ENCODE results near the gene RAB34.

The RAB34 gene

GRCh38 chr17:28704219-28704858 lies 13.3 kb downstream of the RAB34 start:
- Mint-ChIP-seq H3K9me3 (no peaks in the 10 kb centered on the region), H3K27ac (no peak overlapping the region), H3K4me1 (ENCODE audit: low read depth) (peaks cover 6% of the 10 kb centered on the region), H3K27me3 (no peaks in the 10 kb centered on the region), H3K36me3 (ENCODE audit: low read depth) (peaks cover 80% of the 10 kb centered on the region), H3K4me3 (no peak overlapping the region)
- intact Hi-C loops (cut with micrococcal nuclease): no loop called here

- no peak overlapping the region for H3K4me3 Mint-ChIP-seq
- intact Hi-C loops (cut with micrococcal nuclease): no loop called here
- peaks cover 86% of the 10 kb centered on the region for H3K36me3 Mint-ChIP-seq (ENCODE audit: low read depth)
- no peaks in the 10 kb centered on the region for H3K27me3 Mint-ChIP-seq
- H3K4me1 Mint-ChIP-seq (ENCODE audit: low read depth): peaks cover 6% of the 10 kb centered on the region
- no peak overlapping the region for H3K27ac Mint-ChIP-seq
- no peaks in the 10 kb centered on the region for H3K9me3 Mint-ChIP-seq
Measured at GRCh38 chr17:28703552-28704218, 14.0 kb downstream of the RAB34 start.

- Mint-ChIP-seq H3K4me1 (ENCODE audit: low read depth) (peaks cover 6% of the 10 kb centered on the region), H3K9me3 (no peaks in the 10 kb centered on the region), H3K27me3 (no peaks in the 10 kb centered on the region), H3K27ac (no peak overlapping the region), H3K4me3 (no peak overlapping the region), H3K36me3 (ENCODE audit: low read depth) (peaks cover 90% of the 10 kb centered on the region)
- intact Hi-C loops (cut with micrococcal nuclease): no loop called here
Measured at GRCh38 chr17:28702752-28703150, 14.9 kb downstream of the RAB34 start.

GRCh38 chr17:28702026-28702751 lies 15.5 kb downstream of the RAB34 start:
- Mint-ChIP-seq H3K27me3 (no peaks in the 10 kb centered on the region), H3K36me3 (ENCODE audit: low read depth) (peaks cover 90% of the 10 kb centered on the region), H3K4me1 (ENCODE audit: low read depth) (peaks cover 6% of the 10 kb centered on the region), H3K4me3 (no peak overlapping the region), H3K27ac (no peak overlapping the region), H3K9me3 (no peaks in the 10 kb centered on the region)
- intact Hi-C loops (cut with micrococcal nuclease): no loop called here

GRCh38 chr17:28700830-28701492 lies 16.7 kb downstream of the RAB34 start:
- Mint-ChIP-seq H3K36me3 (ENCODE audit: low read depth) (peaks cover 99% of the 10 kb centered on the region), H3K9me3 (no peaks in the 10 kb centered on the region), H3K27ac (no peak overlapping the region), H3K27me3 (no peaks in the 10 kb centered on the region), H3K4me1 (ENCODE audit: low read depth) (peaks cover 6% of the 10 kb centered on the region), H3K4me3 (no peak overlapping the region)
- intact Hi-C loops (cut with micrococcal nuclease): no loop called here

- H3K4me3 Mint-ChIP-seq: no peak overlapping the region
- H3K36me3 Mint-ChIP-seq (ENCODE audit: low read depth): peaks cover 100% of the 10 kb centered on the region
- peaks cover 4% of the 10 kb centered on the region for H3K4me1 Mint-ChIP-seq (ENCODE audit: low read depth)
- H3K27me3 Mint-ChIP-seq: no peaks in the 10 kb centered on the region
- H3K27ac Mint-ChIP-seq: no peak overlapping the region
- intact Hi-C loops (cut with micrococcal nuclease): no loop called here
- no peaks in the 10 kb centered on the region for H3K9me3 Mint-ChIP-seq
Measured at GRCh38 chr17:28700278-28700677, 17.4 kb downstream of the RAB34 start.

- H3K9me3 Mint-ChIP-seq: no peaks in the 10 kb centered on the region
- H3K27me3 Mint-ChIP-seq: no peaks in the 10 kb centered on the region
- intact Hi-C loops (cut with micrococcal nuclease): no loop called here
- no peaks in the 10 kb centered on the region for H3K4me1 Mint-ChIP-seq (ENCODE audit: low read depth)
- H3K27ac Mint-ChIP-seq: no peak overlapping the region
- H3K4me3 Mint-ChIP-seq: no peak overlapping the region
- H3K36me3 Mint-ChIP-seq (ENCODE audit: low read depth): peaks cover 100% of the 10 kb centered on the region
Measured at GRCh38 chr17:28698253-28698941, 19.3 kb downstream of the RAB34 start.

GRCh38 chr17:28693869-28694268 lies 23.8 kb downstream of the RAB34 start:
- H3K27me3 Mint-ChIP-seq: no peaks in the 10 kb centered on the region
- H3K36me3 Mint-ChIP-seq (ENCODE audit: low read depth): peaks cover 100% of the 10 kb centered on the region
- intact Hi-C loops (cut with micrococcal nuclease): no loop called here
- H3K9me3 Mint-ChIP-seq: no peaks in the 10 kb centered on the region
- H3K27ac Mint-ChIP-seq: no peak overlapping the region
- no peaks in the 10 kb centered on the region for H3K4me1 Mint-ChIP-seq (ENCODE audit: low read depth)
- no peak overlapping the region for H3K4me3 Mint-ChIP-seq

GRCh38 chr17:28689011-28689410 lies 28.7 kb downstream of the RAB34 start:
- Mint-ChIP-seq H3K9me3 (no peaks in the 10 kb centered on the region), H3K36me3 (ENCODE audit: low read depth) (peaks cover 100% of the 10 kb centered on the region), H3K27ac (no peak overlapping the region), H3K4me3 (no peak overlapping the region), H3K4me1 (ENCODE audit: low read depth) (no peaks in the 10 kb centered on the region), H3K27me3 (no peaks in the 10 kb centered on the region)
- intact Hi-C loops (cut with micrococcal nuclease): no loop called here

- Mint-ChIP-seq H3K27ac (no peak overlapping the region), H3K27me3 (no peaks in the 10 kb centered on the region)
- intact Hi-C loops (cut with micrococcal nuclease): no loop called here
Measured at GRCh38 chr17:28688481-28688880, 29.2 kb downstream of the RAB34 start.

GRCh38 chr17:28686296-28686695 lies 31.4 kb downstream of the RAB34 start:
- intact Hi-C loops (cut with micrococcal nuclease): no loop called here
- H3K9me3 Mint-ChIP-seq: no peaks in the 10 kb centered on the region
- H3K36me3 Mint-ChIP-seq (ENCODE audit: low read depth): peaks cover 100% of the 10 kb centered on the region
- H3K4me1 Mint-ChIP-seq (ENCODE audit: low read depth): no peaks in the 10 kb centered on the region
- H3K27ac Mint-ChIP-seq: no peak overlapping the region
- H3K4me3 Mint-ChIP-seq: no peak overlapping the region
- H3K27me3 Mint-ChIP-seq: no peaks in the 10 kb centered on the region

More at GRCh38 chr17:28688481-28688880, 29.2 kb downstream of the RAB34 start:
- Mint-ChIP-seq H3K9me3 (no peaks in the 10 kb centered on the region), H3K4me1 (ENCODE audit: low read depth) (no peaks in the 10 kb centered on the region), H3K4me3 (no peak overlapping the region), H3K36me3 (ENCODE audit: low read depth) (peaks cover 100% of the 10 kb centered on the region)

- intact Hi-C loops (cut with micrococcal nuclease): no loop called here
- no peaks in the 10 kb centered on the region for H3K9me3 Mint-ChIP-seq
- no peak overlapping the region for H3K27ac Mint-ChIP-seq
- no peak overlapping the region for H3K4me3 Mint-ChIP-seq
- no peaks in the 10 kb centered on the region for H3K4me1 Mint-ChIP-seq (ENCODE audit: low read depth)
- peaks cover 100% of the 10 kb centered on the region for H3K36me3 Mint-ChIP-seq (ENCODE audit: low read depth)
- no peaks in the 10 kb centered on the region for H3K27me3 Mint-ChIP-seq
Measured at GRCh38 chr17:28685366-28685765, 32.3 kb downstream of the RAB34 start.

- Mint-ChIP-seq H3K9me3 (no peaks in the 10 kb centered on the region), H3K4me3 (no peak overlapping the region), H3K27me3 (no peaks in the 10 kb centered on the region), H3K4me1 (ENCODE audit: low read depth) (no peaks in the 10 kb centered on the region), H3K36me3 (ENCODE audit: low read depth) (peaks cover 100% of the 10 kb centered on the region), H3K27ac (no peak overlapping the region)
- intact Hi-C loops (cut with micrococcal nuclease): no loop called here
Measured at GRCh38 chr17:28684963-28685362, 32.7 kb downstream of the RAB34 start.

Measured in dendritic cell treated with granulocyte-macrophage colony-stimulating factor and Interleukin-4, amounts not matched to agents 40 ng/mL and 50 ng/mL, for 4 days (primary cell).